ENCODE measurements around the gene MS4A7.
"Not testable (repeated sequence)": the region's sequence is repeated elsewhere in the genome, so short reads cannot be mapped to it uniquely, and the experiment has no call there.

Gene MS4A7

GRCh38 chr11:60378354-60378753 lies at the start of gene MS4A7:
Gene MS4A7 (plus strand): TSS chr11:60378532. CDS start chr11:60383142, 4,610 bp downstream.
- DNase-seq (ENCODE audit: low spot score): no peak

GRCh38 chr11:60332846-60333245 lies 45.5 kb upstream of the MS4A7 start:
- DNase-seq (ENCODE audit: low spot score): no peak

- DNase-seq (ENCODE audit: low spot score): peak; percentile 29
These were observed 44.2 kb upstream of the MS4A7 start for GRCh38 chr11:60334005-60334620.

GRCh38 chr11:60336767-60337391 lies 41.5 kb upstream of the MS4A7 start:
- DNase-seq (ENCODE audit: low spot score): no peak

GRCh38 chr11:60338053-60338452 lies 40.3 kb upstream of the MS4A7 start:
- no peak for DNase-seq (ENCODE audit: low spot score)

- DNase-seq (ENCODE audit: low spot score): no peak
These were observed 39.0 kb upstream of the MS4A7 start for GRCh38 chr11:60339356-60339755.

GRCh38 chr11:60343094-60343704 lies 35.1 kb upstream of the MS4A7 start:
- DNase-seq (ENCODE audit: low spot score): no peak

- DNase-seq (ENCODE audit: low spot score): no peak
These were observed 34.2 kb upstream of the MS4A7 start for GRCh38 chr11:60344146-60344545.

- DNase-seq (ENCODE audit: low spot score): no peak
These were observed 32.8 kb upstream of the MS4A7 start for GRCh38 chr11:60345489-60345888.

- DNase-seq (ENCODE audit: low spot score): no peak
These were observed 31.1 kb upstream of the MS4A7 start for GRCh38 chr11:60347084-60347797.

GRCh38 chr11:60348116-60348515 lies 30.2 kb upstream of the MS4A7 start:
- no peak for DNase-seq (ENCODE audit: low spot score)

- no peak for DNase-seq (ENCODE audit: low spot score)
These were observed 28.3 kb upstream of the MS4A7 start for GRCh38 chr11:60349990-60350389.

- DNase-seq (ENCODE audit: low spot score): no peak
These were observed 20.6 kb upstream of the MS4A7 start for GRCh38 chr11:60357771-60358170.

GRCh38 chr11:60360621-60361020 lies 17.7 kb upstream of the MS4A7 start:
- no peak for DNase-seq (ENCODE audit: low spot score)

- no peak for DNase-seq (ENCODE audit: low spot score)
These were observed 16.1 kb upstream of the MS4A7 start for GRCh38 chr11:60362241-60362640.

GRCh38 chr11:60363542-60364470 lies 14.5 kb upstream of the MS4A7 start:
- peak; percentile 40 for DNase-seq (ENCODE audit: low spot score)

- not testable (repeated sequence) for DNase-seq (ENCODE audit: low spot score)
These were observed 11.9 kb upstream of the MS4A7 start for GRCh38 chr11:60366262-60366904.

GRCh38 chr11:60367009-60367408 lies 11.3 kb upstream of the MS4A7 start:
- DNase-seq (ENCODE audit: low spot score): no peak

GRCh38 chr11:60367896-60368295 lies 10.4 kb upstream of the MS4A7 start:
- no peak for DNase-seq (ENCODE audit: low spot score)

GRCh38 chr11:60370252-60370810 lies 8.0 kb upstream of the MS4A7 start:
- DNase-seq (ENCODE audit: low spot score): no peak

- no peak for DNase-seq (ENCODE audit: low spot score)
These were observed 7.5 kb upstream of the MS4A7 start for GRCh38 chr11:60370811-60371298.
